HG03354 (cell line): ENCODE results near the gene TMEM119.
"Not testable (repeated sequence)": the region's sequence is repeated elsewhere in the genome, so short reads cannot be mapped to it uniquely, and the experiment has no call there.

Source experiments
- ATAC-seq: cut with Tn5 transposase; IDR thresholded peaks from one replicate; pipeline ENCODE4 v1.9.1; 2021; ENCODE audit warnings: mild to moderate bottlenecking; ENCODE audit not compliant: unreplicated experiment, poor library complexity, severe bottlenecking

The TMEM119 gene

GRCh38 chr12:108604208-108604941 lies 6.5 kb upstream of the TMEM119 start:
- ATAC-seq: no peak

GRCh38 chr12:108603743-108604142 lies 5.9 kb upstream of the TMEM119 start:
- ATAC-seq: no peak

- ATAC-seq: no peak
Measured at GRCh38 chr12:108602976-108603704, 5.3 kb upstream of the TMEM119 start.

- ATAC-seq: no peak
Measured at GRCh38 chr12:108602209-108602705, 4.4 kb upstream of the TMEM119 start.

GRCh38 chr12:108600702-108601007 lies 2.8 kb upstream of the TMEM119 start:
- no peak for ATAC-seq

GRCh38 chr12:108599948-108600701 lies 2.2 kb upstream of the TMEM119 start:
- ATAC-seq: no peak

- no peak for ATAC-seq
Measured at GRCh38 chr12:108599541-108599940, 1.7 kb upstream of the TMEM119 start.

GRCh38 chr12:108598553-108599250 lies 818 bp upstream of the TMEM119 start:
- no peak for ATAC-seq

GRCh38 chr12:108596854-108597558 lies 878 bp downstream of the TMEM119 start:
- ATAC-seq: no peak

GRCh38 chr12:108595711-108596647 lies 1.9 kb downstream of the TMEM119 start:
- ATAC-seq: no peak

- ATAC-seq: no peak
Measured at GRCh38 chr12:108594960-108595710, 2.7 kb downstream of the TMEM119 start.

GRCh38 chr12:108594323-108594903 lies 3.5 kb downstream of the TMEM119 start:
- no peak for ATAC-seq

- ATAC-seq: no peak
Measured at GRCh38 chr12:108592033-108592909, 5.6 kb downstream of the TMEM119 start.

- ATAC-seq: no peak
Measured at GRCh38 chr12:108591267-108591980, 6.5 kb downstream of the TMEM119 start.

- ATAC-seq: not testable (repeated sequence)
Measured at GRCh38 chr12:108590463-108590862, 7.4 kb downstream of the TMEM119 start.

GRCh38 chr12:108589840-108590229 lies 8.0 kb downstream of the TMEM119 start:
- no peak for ATAC-seq
